RWPE2 (cell line): Measurements from ENCODE around the gene CDH1.

ENCODE experiments used
- ATAC-seq: fragments of 200-7000 bp; cut with Tn5 transposase; 3 replicates; pipeline ENCODE4 v1.9.1; 2021; ENCODE audit warnings: low read depth
- DNase-seq: peaks from one replicate; pipeline ENCODE4 v3.0.0-alpha.2; 2020; ENCODE audit warnings: low spot score
- H3K27ac ChIP-seq: fragments of 450-650 bp; 2 replicates; pipeline ENCODE4 v1.5.1; 2017; ENCODE audit warnings: mild to moderate bottlenecking; ENCODE audit not compliant: poor library complexity, severe bottlenecking
- H3K27me3 ChIP-seq: fragments of 250-450 bp; sonication (Bioruptor Pico); 2 replicates; pipeline ENCODE4 v1.5.1; 2021; ENCODE audit warnings: mild to moderate bottlenecking, moderate library complexity; ENCODE audit not compliant: insufficient read depth, poor library complexity, severe bottlenecking
- H3K36me3 ChIP-seq: fragments of 250-450 bp; sonication (Bioruptor Pico); 2 replicates; pipeline ENCODE4 v1.5.1; 2020; ENCODE audit warnings: low read depth, mild to moderate bottlenecking, moderate library complexity
- H3K4me1 ChIP-seq: fragments of 250-450 bp; sonication (Bioruptor Pico); 2 replicates; pipeline ENCODE4 v1.5.1; 2021; ENCODE audit warnings: mild to moderate bottlenecking, moderate library complexity; ENCODE audit not compliant: insufficient read depth, poor library complexity, severe bottlenecking
- H3K4me3 ChIP-seq: fragments of 250-450 bp; sonication (Bioruptor Pico); 2 replicates; pipeline ENCODE4 v1.5.1; 2021; ENCODE audit warnings: mild to moderate bottlenecking, moderate library complexity; ENCODE audit not compliant: severe bottlenecking
- H3K9me3 ChIP-seq: fragments of 250-450 bp; sonication (Bioruptor Pico); 2 replicates; pipeline ENCODE4 v1.5.1; 2021; ENCODE audit warnings: mild to moderate bottlenecking, moderate library complexity; ENCODE audit not compliant: severe bottlenecking
- TF ChIP-seq, protein P1 (sequence below): fragments of 450-650 bp; IDR thresholded peaks from one replicate; pipeline ENCODE4 v1.5.1; 2017; ENCODE audit warnings: mild to moderate bottlenecking, moderate library complexity; ENCODE audit not compliant: poor library complexity, severe bottlenecking

The CDH1 gene

DNA sequence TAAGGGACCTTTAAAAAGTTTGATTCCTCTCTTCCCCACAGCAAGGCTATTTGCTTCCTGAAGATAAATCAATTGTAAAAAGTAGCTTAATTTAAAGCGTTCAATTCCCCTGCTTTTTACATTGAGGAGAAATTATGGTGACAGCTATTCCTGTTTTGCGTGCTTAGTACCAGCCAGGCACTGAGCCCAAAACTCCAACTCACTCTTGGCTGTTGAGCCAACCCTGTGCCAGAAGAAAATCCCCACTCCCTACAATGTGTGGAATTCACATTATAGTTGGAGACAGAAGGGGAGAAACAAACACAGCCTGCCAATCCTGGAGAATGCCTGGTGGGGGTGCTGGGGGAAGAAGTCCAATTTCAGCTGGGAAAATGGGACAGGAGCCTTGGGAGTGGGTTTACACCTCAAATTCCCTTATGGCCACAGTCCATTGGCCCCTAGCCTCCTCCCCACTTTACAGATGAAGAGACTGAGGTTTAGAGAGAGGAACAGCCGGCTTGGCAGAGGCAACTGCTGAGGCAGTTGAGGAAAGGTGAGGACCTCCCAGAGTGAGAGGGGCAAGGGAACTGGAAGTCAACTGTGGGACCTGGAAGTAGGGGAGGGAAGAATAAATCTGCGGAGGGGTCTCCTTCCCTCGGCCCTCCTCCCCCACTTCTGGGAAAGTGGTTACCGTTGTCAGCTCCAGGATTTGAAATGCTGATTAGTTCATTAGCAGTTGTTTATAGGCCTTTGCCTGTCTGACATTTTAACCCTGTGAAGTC is 26.1 kb downstream of the CDH1 start:
- H3K27ac ChIP-seq: peak overlapping the region; percentile 99

DNA sequence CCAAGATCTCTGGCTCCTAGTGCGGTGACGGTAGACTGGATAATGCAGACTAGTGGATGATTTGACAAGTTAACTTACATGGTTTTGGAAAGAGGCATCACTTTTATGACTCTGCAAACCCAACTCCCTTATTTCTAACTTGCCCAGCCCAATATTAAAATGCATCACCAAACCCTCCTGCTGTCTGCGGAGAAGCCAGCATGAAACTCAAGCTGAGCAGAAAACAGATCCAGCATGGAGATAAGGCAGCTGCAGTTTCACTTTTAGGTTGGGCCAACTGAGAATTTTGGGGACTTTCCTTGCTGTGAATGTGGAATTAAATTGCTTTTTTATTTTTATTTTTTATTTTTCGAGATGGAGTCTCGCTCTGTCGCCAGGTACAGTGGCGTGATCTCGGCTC is 27.8 kb downstream of the CDH1 start:
- ATAC-seq: no peak
- TF ChIP-seq, protein P1, sequence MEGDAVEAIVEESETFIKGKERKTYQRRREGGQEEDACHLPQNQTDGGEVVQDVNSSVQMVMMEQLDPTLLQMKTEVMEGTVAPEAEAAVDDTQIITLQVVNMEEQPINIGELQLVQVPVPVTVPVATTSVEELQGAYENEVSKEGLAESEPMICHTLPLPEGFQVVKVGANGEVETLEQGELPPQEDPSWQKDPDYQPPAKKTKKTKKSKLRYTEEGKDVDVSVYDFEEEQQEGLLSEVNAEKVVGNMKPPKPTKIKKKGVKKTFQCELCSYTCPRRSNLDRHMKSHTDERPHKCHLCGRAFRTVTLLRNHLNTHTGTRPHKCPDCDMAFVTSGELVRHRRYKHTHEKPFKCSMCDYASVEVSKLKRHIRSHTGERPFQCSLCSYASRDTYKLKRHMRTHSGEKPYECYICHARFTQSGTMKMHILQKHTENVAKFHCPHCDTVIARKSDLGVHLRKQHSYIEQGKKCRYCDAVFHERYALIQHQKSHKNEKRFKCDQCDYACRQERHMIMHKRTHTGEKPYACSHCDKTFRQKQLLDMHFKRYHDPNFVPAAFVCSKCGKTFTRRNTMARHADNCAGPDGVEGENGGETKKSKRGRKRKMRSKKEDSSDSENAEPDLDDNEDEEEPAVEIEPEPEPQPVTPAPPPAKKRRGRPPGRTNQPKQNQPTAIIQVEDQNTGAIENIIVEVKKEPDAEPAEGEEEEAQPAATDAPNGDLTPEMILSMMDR: no peak
- Histone ChIP-seq H3K27ac (peak overlapping the region; percentile 99), H3K9me3 (no peaks in the 10 kb centered on the region), H3K36me3 (peaks cover 73% of the 10 kb centered on the region), H3K4me3 (no peak overlapping the region), H3K4me1 (peaks cover 28% of the 10 kb centered on the region), H3K27me3 (no peaks in the 10 kb centered on the region)
- DNase-seq: no peak

More for the DNA sequence above, 26.1 kb downstream of the CDH1 start:
- Histone ChIP-seq H3K36me3 (peaks cover 74% of the 10 kb centered on the region), H3K9me3 (no peaks in the 10 kb centered on the region), H3K4me1 (peaks cover 33% of the 10 kb centered on the region), H3K4me3 (no peak overlapping the region), H3K27me3 (no peaks in the 10 kb centered on the region)
- ATAC-seq (no peak), DNase-seq (no peak)
- TF ChIP-seq, protein P1: no peak

DNA sequence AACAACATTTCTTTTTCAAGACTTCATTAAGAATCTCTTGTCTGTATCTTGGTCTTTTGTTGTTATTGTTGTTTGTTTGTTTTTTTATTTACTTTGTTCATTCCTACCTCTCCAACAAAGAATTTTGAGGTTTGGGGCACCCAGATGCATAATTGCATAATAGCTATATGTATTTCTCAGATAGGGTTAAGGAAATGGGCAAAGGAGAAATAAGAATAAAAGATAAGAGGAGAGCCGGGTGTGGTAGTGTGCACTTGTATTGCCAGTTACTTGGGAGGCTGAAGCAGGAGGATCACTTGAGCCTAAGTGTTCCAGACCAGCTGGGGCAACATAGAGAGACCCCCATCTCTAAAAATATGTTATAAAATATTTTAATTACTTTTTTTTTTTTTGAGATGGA is 30.5 kb downstream of the CDH1 start:
- H3K4me1 ChIP-seq: peaks cover 9% of the 10 kb centered on the region
- DNase-seq (no peak), ATAC-seq (no peak)
- no peaks in the 10 kb centered on the region for H3K9me3 ChIP-seq
- no peaks in the 10 kb centered on the region for H3K27me3 ChIP-seq
- TF ChIP-seq, protein P1: no peak
- H3K27ac ChIP-seq: no peak overlapping the region
- H3K36me3 ChIP-seq: peaks cover 77% of the 10 kb centered on the region
- H3K4me3 ChIP-seq: no peak overlapping the region

DNA sequence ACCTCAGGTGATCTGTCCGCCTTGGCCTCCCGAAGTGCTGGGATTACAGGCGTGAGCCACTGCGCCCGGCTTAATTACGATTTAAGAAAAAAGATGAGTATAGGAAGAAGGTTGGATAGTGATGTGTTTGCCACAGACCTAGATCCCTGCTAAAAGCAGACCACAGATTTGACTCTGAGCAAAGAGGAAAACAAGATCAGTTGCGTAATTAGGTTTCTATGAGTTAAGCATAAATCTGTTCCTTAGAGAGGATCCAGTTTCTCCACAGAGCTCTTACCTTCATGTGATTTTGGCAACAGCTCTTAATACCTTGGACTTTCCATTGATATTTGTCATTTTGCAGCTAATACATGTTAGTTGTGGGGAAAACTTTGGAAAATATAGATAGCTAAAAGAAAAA is 31.1 kb downstream of the CDH1 start:
- no peak for DNase-seq
- Histone ChIP-seq H3K4me3 (no peak overlapping the region), H3K27me3 (no peaks in the 10 kb centered on the region), H3K36me3 (peaks cover 82% of the 10 kb centered on the region), H3K4me1 (peaks cover 9% of the 10 kb centered on the region), H3K27ac (no peak overlapping the region), H3K9me3 (no peaks in the 10 kb centered on the region)
- TF ChIP-seq, protein P1: no peak
- ATAC-seq: no peak

DNA sequence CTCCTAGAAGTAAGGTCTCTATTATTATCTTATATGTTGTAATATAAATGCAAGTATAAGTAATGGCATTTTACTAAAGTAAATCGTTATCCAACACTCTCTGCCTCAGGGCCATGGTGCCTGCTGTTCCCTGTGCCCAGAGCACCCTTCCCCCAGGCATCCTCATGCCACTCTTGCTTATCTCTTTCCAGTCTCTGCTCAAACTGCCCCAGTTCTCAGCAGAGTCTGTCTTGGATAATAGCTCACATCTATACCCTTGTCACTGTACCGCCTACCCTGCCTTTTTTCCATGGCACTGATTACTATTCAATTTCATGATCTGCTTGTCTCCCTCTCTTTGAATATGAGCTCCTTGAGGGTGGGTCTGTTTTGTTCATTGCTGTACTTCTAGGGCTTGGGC is 31.7 kb downstream of the CDH1 start:
- no peak overlapping the region for H3K4me3 ChIP-seq
- peaks cover 9% of the 10 kb centered on the region for H3K4me1 ChIP-seq
- peaks cover 86% of the 10 kb centered on the region for H3K36me3 ChIP-seq
- no peaks in the 10 kb centered on the region for H3K9me3 ChIP-seq
- ATAC-seq (no peak), DNase-seq (no peak)
- H3K27ac ChIP-seq: no peak overlapping the region
- TF ChIP-seq, protein P1: no peak
- H3K27me3 ChIP-seq: no peaks in the 10 kb centered on the region
